H1 (cell line): ENCODE data around the gene CLEC14A. TPM values are rescaled to one million over a fixed set of nuclear protein-coding genes. Genes with fewer than 3 reads are reported as not detected.

Experiments
- CEBPB ChIP-seq: IDR thresholded peaks from 2 replicates; pipeline ENCODE4 v1.6.1; 2012; ENCODE audit warnings: low read depth, low read length
- CTBP2 ChIP-seq: IDR thresholded peaks from 2 replicates; pipeline ENCODE4 v1.7.0; 2011; ENCODE audit warnings: borderline replicate concordance, mild to moderate bottlenecking, moderate library complexity, mixed read lengths, low read length; ENCODE audit not compliant: insufficient read depth, insufficient read length
- EP300 ChIP-seq, 2 experiments: IDR thresholded peaks; 1 replicate in 1 of 2; 2 replicates in 1 of 2; pipeline ENCODE4 v1.6.1; 2011 to 2012; ENCODE audit warnings: low read depth in 2 of 2, low read length in 2 of 2, mild to moderate bottlenecking in 2 of 2, borderline replicate concordance in 1 of 2, inconsistent platforms in 1 of 2, moderate library complexity in 1 of 2
- EZH2 ChIP-seq: fragments of 200-600 bp; sonication (generic); IDR thresholded peaks from 2 replicates; pipeline ENCODE4 v1.7.1; 2012; ENCODE audit warnings: low read depth, mild to moderate bottlenecking, moderate library complexity, low read length, inconsistent platforms; ENCODE audit not compliant: severe bottlenecking
- GTF2F1 ChIP-seq: IDR thresholded peaks from 2 replicates; pipeline ENCODE4 v1.6.1; 2012; ENCODE audit warnings: low read depth, low read length, improper control_type of control experiment, borderline replicate concordance
- HDAC6 ChIP-seq: IDR thresholded peaks from one replicate; pipeline ENCODE4 v1.7.1; 2012; ENCODE audit warnings: low read depth, mild to moderate bottlenecking, inconsistent platforms, low read length, moderate library complexity
- KDM4A ChIP-seq: IDR thresholded peaks from one replicate; pipeline ENCODE4 v1.7.1; 2012; ENCODE audit warnings: low read depth, mild to moderate bottlenecking, moderate library complexity, low read length, inconsistent platforms; ENCODE audit not compliant: severe bottlenecking
- PHF8 ChIP-seq: fragments of 200-600 bp; sonication (generic); conservative IDR thresholded peaks from 2 replicates; pipeline ENCODE4 v1.7.1; 2012; ENCODE audit warnings: low read depth, mild to moderate bottlenecking, inconsistent platforms, low read length, moderate library complexity
- POLR2AphosphoS5 ChIP-seq: IDR thresholded peaks from 2 replicates; pipeline ENCODE4 v1.6.1; 2011; ENCODE audit warnings: low read depth, low read length
- POU5F1 ChIP-seq: IDR thresholded peaks from 2 replicates; pipeline ENCODE4 v1.6.1; 2011; ENCODE audit warnings: low read depth, mild to moderate bottlenecking, low read length, moderate library complexity
- RNF2 ChIP-seq: fragments of 200-900, 300-1000 bp; sonication (generic); IDR thresholded peaks from 2 replicates; pipeline ENCODE4 v1.7.1; 2016; ENCODE audit warnings: borderline replicate concordance, low read depth, mild to moderate bottlenecking, antibody characterized with exemption, low read length; ENCODE audit not compliant: poor library complexity, severe bottlenecking; ENCODE audit errors: missing control alignments
- SIRT6 ChIP-seq: IDR thresholded peaks from one replicate; pipeline ENCODE4 v1.7.1; 2012; ENCODE audit warnings: low read length, inconsistent platforms
- SP1 ChIP-seq: IDR thresholded peaks from 2 replicates; pipeline ENCODE4 v1.6.1; 2011; ENCODE audit warnings: low read depth, low read length
- SP4 ChIP-seq: IDR thresholded peaks from 2 replicates; pipeline ENCODE4 v1.6.1; 2012; ENCODE audit warnings: low read length, inconsistent platforms
- SRF ChIP-seq: IDR thresholded peaks from 2 replicates; pipeline ENCODE4 v1.6.1; 2011; ENCODE audit warnings: mild to moderate bottlenecking, low read depth, low read length, moderate library complexity
- TAF1 ChIP-seq: IDR thresholded peaks from 2 replicates; pipeline ENCODE4 v1.6.1; 2011; ENCODE audit warnings: mild to moderate bottlenecking, low read depth, low read length
- TBP ChIP-seq: IDR thresholded peaks from 2 replicates; pipeline ENCODE4 v1.6.1; 2011; ENCODE audit warnings: low read depth, low read length, improper control_type of control experiment
- USF2 ChIP-seq: IDR thresholded peaks from 2 replicates; pipeline ENCODE4 v1.6.1; 2011; ENCODE audit warnings: low read length, improper control_type of control experiment
- YY1 ChIP-seq: IDR thresholded peaks from 2 replicates; pipeline ENCODE4 v1.6.1; 2011; ENCODE audit warnings: low read depth, mild to moderate bottlenecking, low read length
- polyA plus RNA-seq, 7 experiments: library from polyadenylated mRNA; depleted of rRNA in 3 of 7; stranded (reverse) in 5 of 7; unstranded in 2 of 7; fragments of >200 nt in 5 of 7; fragments of 200-250 nt in 2 of 7; gene quantifications; 1 replicate in 5 of 7; 2 replicates in 1 of 7; 4 replicates in 1 of 7; pipeline versions ENCODE4 v1.2.1 to v1.2.3, GENCODE V29; 2011 to 2013; ENCODE audit warnings: missing spikeins in 2 of 7, mixed read lengths in 2 of 7
- total RNA-seq: library from RNA; stranded (reverse); fragmentation: NEBNext Ultra II Directional; extraction: Animal tissue kit (Norgen Biotek cat#: 25700); gene quantifications from 2 replicates; pipeline ENCODE4 v1.2.1, GENCODE V29; 2021
- TF ChIP-seq, protein P1 (sequence below): IDR thresholded peaks from 2 replicates; pipeline ENCODE4 v1.6.1; 2012; ENCODE audit warnings: low read length, inconsistent platforms
- TF ChIP-seq, protein P2 (sequence below): IDR thresholded peaks from 2 replicates; pipeline ENCODE4 v1.6.1; 2011; ENCODE audit warnings: low read depth, mild to moderate bottlenecking, low read length; ENCODE audit not compliant: insufficient read depth

CLEC14A gene
- total and polyA plus RNA-seq, 2 of the 8 experiments (the other 6 are each of a cell fraction or from before 2014, with no cell fraction given) = 0.09 to 0.13 TPM

DNA sequence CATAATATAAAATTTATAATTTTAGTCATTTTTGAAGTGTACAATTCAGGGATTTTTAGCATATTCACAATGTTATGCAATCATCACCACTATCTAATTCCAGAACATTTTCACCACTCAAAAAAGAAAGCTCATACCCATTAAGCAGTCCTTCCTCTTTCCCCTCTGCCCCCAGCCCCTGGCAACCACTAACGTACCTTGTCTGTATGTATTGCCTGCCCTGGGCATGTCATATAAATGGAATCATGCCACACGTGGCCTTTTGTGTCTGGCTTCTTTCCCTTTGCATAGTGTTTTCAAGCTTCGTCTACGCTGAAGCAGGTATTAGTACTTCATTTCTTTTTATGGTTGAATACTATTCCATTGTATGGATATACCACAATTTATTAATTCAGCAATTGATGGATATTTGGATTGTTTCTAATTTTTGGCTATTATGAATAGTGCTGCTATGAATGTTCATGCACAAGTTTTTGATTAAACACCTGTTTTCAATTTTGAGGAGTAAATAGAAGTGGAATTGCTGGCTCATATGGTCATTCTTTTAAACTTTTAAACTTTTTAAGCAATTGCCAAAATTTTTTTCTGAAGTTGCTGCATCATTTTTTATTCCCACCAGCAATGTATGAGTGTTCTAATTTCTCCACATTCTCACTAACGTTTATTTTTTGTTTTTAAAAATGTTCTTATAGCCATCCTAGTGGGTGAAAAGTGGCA lies 49.8 kb downstream of the CLEC14A start (continued):
- TF ChIP-seq, protein P1, sequence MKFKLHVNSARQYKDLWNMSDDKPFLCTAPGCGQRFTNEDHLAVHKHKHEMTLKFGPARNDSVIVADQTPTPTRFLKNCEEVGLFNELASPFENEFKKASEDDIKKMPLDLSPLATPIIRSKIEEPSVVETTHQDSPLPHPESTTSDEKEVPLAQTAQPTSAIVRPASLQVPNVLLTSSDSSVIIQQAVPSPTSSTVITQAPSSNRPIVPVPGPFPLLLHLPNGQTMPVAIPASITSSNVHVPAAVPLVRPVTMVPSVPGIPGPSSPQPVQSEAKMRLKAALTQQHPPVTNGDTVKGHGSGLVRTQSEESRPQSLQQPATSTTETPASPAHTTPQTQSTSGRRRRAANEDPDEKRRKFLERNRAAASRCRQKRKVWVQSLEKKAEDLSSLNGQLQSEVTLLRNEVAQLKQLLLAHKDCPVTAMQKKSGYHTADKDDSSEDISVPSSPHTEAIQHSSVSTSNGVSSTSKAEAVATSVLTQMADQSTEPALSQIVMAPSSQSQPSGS = peak; percentile 58; the same call in 1 of the 2 replicates
- TF ChIP-seq YY1 (no peak), HDAC6 (no peak), POU5F1 (no peak), TAF1 (no peak), EP300 (IDR thresholded peaks at IDR 0.05; ENCODE audit: borderline replicate concordance in 1 of 2, low read depth in 2 of 2, low read length in 2 of 2) (no peak), USF2 (no peak), SP1 (no peak), TBP (no peak), RNF2 (no peak), CTBP2 (no peak), PHF8 (no peak), GTF2F1 (no peak), EZH2 (no peak), SIRT6 (no peak), KDM4A (no peak), SRF (no peak), SP4 (no peak), CEBPB (no peak), POLR2AphosphoS5 (peak; percentile 95)
- TF ChIP-seq, protein P2, sequence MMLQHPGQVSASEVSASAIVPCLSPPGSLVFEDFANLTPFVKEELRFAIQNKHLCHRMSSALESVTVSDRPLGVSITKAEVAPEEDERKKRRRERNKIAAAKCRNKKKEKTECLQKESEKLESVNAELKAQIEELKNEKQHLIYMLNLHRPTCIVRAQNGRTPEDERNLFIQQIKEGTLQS = no peak
